Gastroesophageal sphincter (tissue), 3 donors: Measurements from ENCODE around the gene TMTC1.

Source experiments
- CTCF ChIP-seq, 4 experiments: fragments of 200-600 bp in 2 of 4; fragments of 450-650 bp in 2 of 4; sonication (generic) in 1 of 4; IDR thresholded peaks; one replicate each; pipeline ENCODE4 v1.5.1; 2017 to 2019; ENCODE audit warnings: antibody characterized with exemption in 4 of 4, mild to moderate bottlenecking in 2 of 4, moderate library complexity in 2 of 4
- POLR2A ChIP-seq, 2 donors: fragments of 450-650 bp; IDR thresholded peaks; one replicate each; pipeline ENCODE4 v1.6.1; 2017; ENCODE audit warnings: antibody characterized with exemption in 2 of 2, mild to moderate bottlenecking in 2 of 2, moderate library complexity in 1 of 2

- TF ChIP-seq CTCF (IDR thresholded peaks at IDR 0.05) (no peak), POLR2A (IDR thresholded peaks at IDR 0.05) (no peak)
Measured at GRCh38 chr12:29752121-29752520, 31.6 kb downstream of the TMTC1 start.
